ENCODE data around the gene SLC38A10.

The SLC38A10 gene

GRCh38 chr17:81330884-81331245, 35.8 kb upstream of the SLC38A10 start:
- no peak for DNase-seq (ENCODE audit: low spot score)
- TF ChIP-seq CTCF (IDR thresholded peaks at IDR 0.05; ENCODE audit: extremely low read depth, insufficient read depth, missing control alignments): no peak
- in situ Hi-C loops (cut with MboI; ENCODE audit: low pct_unique_long_range_greater_than_20kb, low sequenced_read_pairs, unreplicated experiment): no loop called here

GRCh38 chr17:81329927-81330883, 35.1 kb upstream of the SLC38A10 start:
- in situ Hi-C loops (cut with MboI; ENCODE audit: low pct_unique_long_range_greater_than_20kb, low sequenced_read_pairs, unreplicated experiment): no loop called here
- DNase-seq (ENCODE audit: low spot score): no peak
- TF ChIP-seq CTCF (IDR thresholded peaks at IDR 0.05; ENCODE audit: extremely low read depth, insufficient read depth, missing control alignments): no peak

GRCh38 chr17:81328978-81329926, 34.1 kb upstream of the SLC38A10 start:
- DNase-seq (ENCODE audit: low spot score): no peak
- in situ Hi-C loops (cut with MboI; ENCODE audit: low pct_unique_long_range_greater_than_20kb, low sequenced_read_pairs, unreplicated experiment): no loop called here
- no peak for TF ChIP-seq CTCF (IDR thresholded peaks at IDR 0.05; ENCODE audit: extremely low read depth, insufficient read depth, missing control alignments)

GRCh38 chr17:81328489-81328888, 33.4 kb upstream of the SLC38A10 start:
- in situ Hi-C loops (cut with MboI; ENCODE audit: low pct_unique_long_range_greater_than_20kb, low sequenced_read_pairs, unreplicated experiment): no loop called here
- no peak for TF ChIP-seq CTCF (IDR thresholded peaks at IDR 0.05; ENCODE audit: extremely low read depth, insufficient read depth, missing control alignments)
- no peak for DNase-seq (ENCODE audit: low spot score)

GRCh38 chr17:81325714-81326358, 30.7 kb upstream of the SLC38A10 start:
- no peak for TF ChIP-seq CTCF (IDR thresholded peaks at IDR 0.05; ENCODE audit: extremely low read depth, insufficient read depth, missing control alignments)
- DNase-seq (ENCODE audit: low spot score): no peak
- in situ Hi-C loops (cut with MboI; ENCODE audit: low pct_unique_long_range_greater_than_20kb, low sequenced_read_pairs, unreplicated experiment): no loop called here
